ENCODE results near the gene KIF1C.
"Not testable (repeated sequence)": the region's sequence is repeated elsewhere in the genome, so short reads cannot be mapped to it uniquely, and the experiment has no call there.

Gene KIF1C

DNA sequence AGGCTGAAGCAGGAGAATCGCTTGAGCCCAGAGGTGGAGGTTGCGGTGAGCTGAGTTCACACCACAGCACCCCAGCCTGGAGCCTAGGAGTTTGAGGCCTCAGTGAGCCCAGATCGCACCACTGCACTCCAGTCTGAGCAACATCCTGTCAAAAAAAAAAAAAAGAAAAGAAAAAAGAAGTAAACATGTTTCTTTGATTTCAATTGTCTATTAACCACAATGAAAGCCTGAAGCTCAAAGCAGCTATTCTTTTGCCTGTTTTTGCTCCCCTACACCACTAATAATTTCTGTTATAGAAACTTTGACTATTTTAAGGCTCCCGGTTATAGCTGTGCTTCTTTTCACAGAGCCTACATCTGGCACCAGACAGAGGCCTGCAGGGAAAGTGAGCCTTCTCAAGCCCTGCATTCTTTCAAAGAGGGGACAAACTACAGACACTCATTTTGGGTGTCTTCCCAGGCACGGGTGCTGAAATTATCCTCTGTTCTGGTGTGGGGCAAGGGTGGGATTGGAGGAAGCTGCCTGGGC is 51.6 kb downstream of the KIF1C start:
- TF ChIP-seq, protein P1, sequence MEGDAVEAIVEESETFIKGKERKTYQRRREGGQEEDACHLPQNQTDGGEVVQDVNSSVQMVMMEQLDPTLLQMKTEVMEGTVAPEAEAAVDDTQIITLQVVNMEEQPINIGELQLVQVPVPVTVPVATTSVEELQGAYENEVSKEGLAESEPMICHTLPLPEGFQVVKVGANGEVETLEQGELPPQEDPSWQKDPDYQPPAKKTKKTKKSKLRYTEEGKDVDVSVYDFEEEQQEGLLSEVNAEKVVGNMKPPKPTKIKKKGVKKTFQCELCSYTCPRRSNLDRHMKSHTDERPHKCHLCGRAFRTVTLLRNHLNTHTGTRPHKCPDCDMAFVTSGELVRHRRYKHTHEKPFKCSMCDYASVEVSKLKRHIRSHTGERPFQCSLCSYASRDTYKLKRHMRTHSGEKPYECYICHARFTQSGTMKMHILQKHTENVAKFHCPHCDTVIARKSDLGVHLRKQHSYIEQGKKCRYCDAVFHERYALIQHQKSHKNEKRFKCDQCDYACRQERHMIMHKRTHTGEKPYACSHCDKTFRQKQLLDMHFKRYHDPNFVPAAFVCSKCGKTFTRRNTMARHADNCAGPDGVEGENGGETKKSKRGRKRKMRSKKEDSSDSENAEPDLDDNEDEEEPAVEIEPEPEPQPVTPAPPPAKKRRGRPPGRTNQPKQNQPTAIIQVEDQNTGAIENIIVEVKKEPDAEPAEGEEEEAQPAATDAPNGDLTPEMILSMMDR (IDR thresholded peaks at IDR 0.05; ENCODE audit: extremely low read depth, insufficient read depth, missing control alignments), result no peak
- in situ Hi-C loops (cut with MboI; ENCODE audit: low pct_unique_long_range_greater_than_20kb, low sequenced_read_pairs, unreplicated experiment), result no loop called here
- DNase-seq (ENCODE audit: low spot score), result no peak

DNA sequence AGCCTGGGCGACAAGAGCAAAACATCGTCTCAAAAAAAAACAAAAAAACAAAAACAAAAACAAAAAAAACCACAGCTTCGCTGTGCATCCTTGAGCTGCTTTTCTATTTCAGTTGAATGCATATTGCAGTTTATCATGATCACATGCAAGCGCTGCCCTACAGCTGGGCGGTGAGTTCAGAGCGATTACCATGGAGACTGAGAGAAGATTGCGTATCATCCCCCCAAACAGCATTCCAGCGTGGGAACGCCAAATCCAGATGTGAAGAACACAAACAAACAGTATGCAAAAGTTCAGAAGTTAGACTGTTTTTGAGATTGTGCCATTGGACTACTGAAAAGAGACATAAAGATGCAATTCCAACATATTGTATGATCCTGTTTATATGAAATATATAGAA is 52.5 kb downstream of the KIF1C start:
- in situ Hi-C loops (cut with MboI; ENCODE audit: low pct_unique_long_range_greater_than_20kb, low sequenced_read_pairs, unreplicated experiment), result no loop called here
- DNase-seq (ENCODE audit: low spot score), result no peak
- TF ChIP-seq, protein P1 (IDR thresholded peaks at IDR 0.05; ENCODE audit: extremely low read depth, insufficient read depth, missing control alignments), result no peak

DNA sequence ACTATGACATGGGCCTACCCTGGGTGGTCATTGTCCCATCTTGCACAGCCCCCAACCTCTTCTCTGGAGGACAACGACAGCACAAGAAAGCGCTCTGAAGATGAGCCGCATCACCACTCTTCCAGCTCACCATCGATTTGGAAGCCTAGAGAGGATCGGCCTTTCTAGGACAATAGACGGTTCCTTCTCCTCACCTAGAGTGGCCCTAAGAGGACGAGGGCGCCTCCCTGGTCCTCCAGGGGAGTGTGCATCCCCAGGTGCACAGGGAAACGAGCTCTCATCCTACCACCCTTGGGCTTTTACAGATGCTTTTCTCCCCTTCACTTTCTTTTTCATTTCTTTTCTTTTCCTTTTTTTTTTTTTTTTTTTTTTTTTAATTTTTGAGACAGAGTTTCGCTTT is 57.8 kb downstream of the KIF1C start:
- in situ Hi-C loops (cut with MboI; ENCODE audit: low pct_unique_long_range_greater_than_20kb, low sequenced_read_pairs, unreplicated experiment), result no loop called here
- no peak for DNase-seq (ENCODE audit: low spot score)
- TF ChIP-seq, protein P1 (IDR thresholded peaks at IDR 0.05; ENCODE audit: extremely low read depth, insufficient read depth, missing control alignments), result no peak

DNA sequence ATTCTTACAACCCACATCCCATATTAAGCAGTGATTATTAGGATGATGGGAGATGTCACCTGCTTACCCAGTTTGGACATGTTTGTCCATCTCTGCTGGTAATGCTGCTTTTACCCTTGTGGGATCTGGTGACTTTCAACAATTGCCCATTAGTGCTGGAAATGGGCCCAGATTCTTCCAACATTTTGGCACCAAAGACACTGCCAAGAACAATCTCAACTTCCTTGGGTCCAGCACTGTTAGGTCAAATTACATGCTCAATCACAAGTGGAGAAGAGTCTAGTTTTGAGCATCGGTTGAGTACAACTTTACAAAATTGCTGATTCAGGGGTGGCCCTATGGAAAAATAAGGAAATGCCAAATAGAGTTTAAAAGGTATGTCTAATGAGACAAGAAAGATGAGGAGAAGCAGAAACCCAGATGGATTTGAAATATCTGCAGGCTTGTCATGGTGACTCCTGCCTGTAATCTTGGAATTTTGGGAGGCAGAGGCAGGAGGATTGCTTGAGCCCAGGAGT is 67.5 kb downstream of the KIF1C start:
- in situ Hi-C loops (cut with MboI; ENCODE audit: low pct_unique_long_range_greater_than_20kb, low sequenced_read_pairs, unreplicated experiment), result loop anchor here (10.0 kb wide), 1 partner anchor 100 kb away; the partner anchor contains the start of gene SPAG7
- DNase-seq (ENCODE audit: low spot score), result no peak
- TF ChIP-seq, protein P1 (IDR thresholded peaks at IDR 0.05; ENCODE audit: extremely low read depth, insufficient read depth, missing control alignments), result no peak

DNA sequence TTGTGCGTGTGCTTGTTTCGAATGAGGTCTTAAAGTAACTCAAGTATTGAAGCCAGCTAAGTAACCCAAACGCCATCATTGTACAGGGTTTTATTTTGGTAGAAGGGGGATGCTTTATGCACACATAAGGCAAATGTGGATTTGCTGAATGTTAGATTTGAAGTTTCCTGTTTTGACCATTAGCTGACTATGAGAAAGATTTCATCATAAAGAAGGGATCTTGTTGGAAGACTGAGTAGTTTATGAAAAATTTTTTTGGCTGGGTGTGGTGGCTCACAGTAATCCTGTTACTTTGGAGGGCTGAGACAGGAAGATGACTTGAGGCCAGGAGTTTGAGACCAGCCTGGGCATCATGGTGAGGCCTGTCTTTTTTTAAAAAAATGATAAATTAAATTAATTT is 70.5 kb downstream of the KIF1C start:
- in situ Hi-C loops (cut with MboI; ENCODE audit: low pct_unique_long_range_greater_than_20kb, low sequenced_read_pairs, unreplicated experiment), result loop anchor here (10.0 kb wide), 1 partner anchor 103 kb away; the partner anchor contains the start of gene SPAG7
- DNase-seq (ENCODE audit: low spot score), result no peak
- TF ChIP-seq, protein P1 (IDR thresholded peaks at IDR 0.05; ENCODE audit: extremely low read depth, insufficient read depth, missing control alignments), result no peak

DNA sequence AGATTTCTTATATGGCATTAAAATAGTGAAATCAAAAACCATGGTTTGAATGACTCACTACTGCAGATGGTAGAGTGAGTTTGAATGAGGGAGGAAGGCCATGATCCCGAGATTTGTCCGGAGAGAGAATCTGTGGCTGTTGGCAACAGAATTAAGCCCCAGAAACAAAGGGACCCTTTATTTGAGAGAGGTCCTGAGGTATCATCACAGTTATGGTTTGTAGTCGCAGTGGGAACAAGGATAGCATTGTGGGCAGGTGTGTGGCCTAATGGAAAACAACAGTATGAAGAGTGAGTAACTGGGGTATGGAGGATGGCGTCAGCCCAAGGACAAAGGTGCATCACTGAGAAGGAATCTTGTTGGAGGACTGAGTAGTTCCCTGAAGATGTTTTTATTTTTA is 72.0 kb downstream of the KIF1C start:
- TF ChIP-seq, protein P1 (IDR thresholded peaks at IDR 0.05; ENCODE audit: extremely low read depth, insufficient read depth, missing control alignments), result no peak
- in situ Hi-C loops (cut with MboI; ENCODE audit: low pct_unique_long_range_greater_than_20kb, low sequenced_read_pairs, unreplicated experiment), result loop anchor here (10.0 kb wide), 1 partner anchor 105 kb away; the partner anchor contains the start of gene SPAG7
- no peak for DNase-seq (ENCODE audit: low spot score)

DNA sequence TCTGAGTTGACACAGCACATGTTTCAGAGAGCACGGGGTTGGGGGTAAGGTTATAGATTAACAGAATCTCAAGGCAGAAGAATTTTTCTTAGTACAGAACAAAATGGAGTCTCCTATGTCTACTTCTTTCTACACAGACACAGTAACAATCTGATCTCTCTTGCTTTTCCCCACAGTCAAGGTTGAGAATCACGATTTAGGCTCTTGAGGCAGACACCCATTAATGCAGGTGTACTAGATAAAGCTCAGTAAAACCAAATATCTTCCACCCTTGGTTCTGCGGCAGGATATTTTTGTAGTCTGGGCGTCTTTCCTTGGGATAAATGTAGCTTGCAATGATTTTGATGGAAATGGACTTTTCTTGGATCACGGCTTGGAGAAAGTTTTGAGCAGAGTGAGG is 77.7 kb downstream of the KIF1C start:
- in situ Hi-C loops (cut with MboI; ENCODE audit: low pct_unique_long_range_greater_than_20kb, low sequenced_read_pairs, unreplicated experiment); DNase-seq (ENCODE audit: low spot score): not testable (repeated sequence)

DNA sequence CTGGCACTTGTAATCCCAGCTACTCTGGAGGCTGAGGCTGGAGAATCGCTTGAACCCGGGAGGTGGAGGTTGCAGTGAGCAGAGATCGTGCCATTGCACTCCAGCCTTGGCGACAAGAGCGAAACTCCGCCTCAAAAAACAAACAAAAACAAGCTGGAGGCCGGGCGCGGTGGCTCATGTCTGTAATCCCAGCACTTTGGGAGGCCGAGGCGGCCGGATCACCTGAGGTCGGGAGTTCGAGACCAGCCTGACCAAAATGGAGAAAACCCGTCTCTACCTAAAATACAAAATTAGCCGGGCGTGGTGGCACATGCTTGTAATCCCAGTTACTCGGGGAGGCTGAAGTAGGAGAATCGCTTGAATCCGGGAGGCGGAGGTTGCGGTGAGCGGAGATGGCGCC is 79.5 kb downstream of the KIF1C start:
- DNase-seq (ENCODE audit: low spot score); in situ Hi-C loops (cut with MboI; ENCODE audit: low pct_unique_long_range_greater_than_20kb, low sequenced_read_pairs, unreplicated experiment): not testable (repeated sequence)
